GM12878 (cell line): ENCODE measurements around the gene BMERB1. TPM values are rescaled to one million over a fixed set of nuclear protein-coding genes. Genes with fewer than 3 reads are reported as not detected.

Experiments
- ATAC-seq: fragments of 200-7000 bp; cut with Tn5 transposase; 3 replicates; pipeline ENCODE4 v1.9.1; 2020; ENCODE audit warnings: mild to moderate bottlenecking, moderate library complexity
- BruUV-seq: library from RNA; stranded (reverse); fragments of 400-500 nt; replicated peaks from 2 replicates; lab custom pipeline; 2021; lab: Mats Ljungman, UMichigan
- CTCF ChIA-PET: fragments of 300-600 bp; sonication (Branson Sonifier 250); formaldehyde crosslinking; extraction: SDS; loops from one replicate; lab custom pipeline; 2021; ENCODE audit warnings: inconsistent platforms; lab: Yijun Ruan, JAX
- POLR2A ChIA-PET: fragments of 350-600 bp; formaldehyde crosslinking; extraction: SDS; loops from one replicate; lab custom pipeline; 2021; ENCODE audit warnings: inconsistent platforms; lab: Charles Lee
- RAD21 ChIA-PET: fragments of 300-600 bp; sonication (Branson Sonifier 250); formaldehyde crosslinking; loops from one replicate; lab custom pipeline; 2023; ENCODE audit warnings: antibody characterized with exemption; ENCODE audit not compliant: unreplicated experiment; lab: Charles Lee
- SMC1A ChIA-PET: fragments of 300-600 bp; sonication (Branson Sonifier 250); formaldehyde crosslinking; loops from one replicate; lab custom pipeline; 2023; ENCODE audit not compliant: unreplicated experiment, uncharacterized antibody; lab: Charles Lee
- DNase-seq: peaks from one replicate; pipeline ENCODE4 v3.0.0-alpha.2; 2011; ENCODE audit warnings: low read depth, low spot score
- FAIRE-seq: peaks from 3 replicates; lab custom pipeline; 2011; peaks lifted over from hg19 to GRCh38; lab: Jason Lieb, UNC
- H2AFZ ChIP-seq: 2 replicates; pipeline ENCODE4 v1.6.0; 2011; ENCODE audit warnings: low read depth, low read length, control low read depth; ENCODE audit not compliant: control insufficient read depth
- H3K27ac ChIP-seq: 2 replicates; pipeline ENCODE4 v1.5.1; 2011; ENCODE audit warnings: control low read depth; ENCODE audit not compliant: control insufficient read depth, insufficient read depth
- H3K27me3 ChIP-seq, 2 experiments: replicated peaks in 1 of 2; 2 replicates each; pipeline versions ENCODE4 v1.6.0 to v1.6.1; 2011; ENCODE audit warnings: low read length in 1 of 2; ENCODE audit not compliant: control insufficient read depth in 2 of 2, insufficient read depth in 2 of 2
- H3K36me3 ChIP-seq, 2 experiments: 2 replicates each; pipeline ENCODE4 v1.5.1; 2011; ENCODE audit warnings: low read length in 1 of 2; ENCODE audit not compliant: control insufficient read depth in 2 of 2, insufficient read depth in 2 of 2
- H3K4me1 ChIP-seq: 2 replicates; pipeline ENCODE4 v1.6.1; 2011; ENCODE audit warnings: mild to moderate bottlenecking, low read length, moderate library complexity, mixed read lengths; ENCODE audit not compliant: control insufficient read depth, insufficient read depth
- H3K4me2 ChIP-seq: 2 replicates; pipeline ENCODE4 v1.6.0; 2011; ENCODE audit warnings: control low read depth; ENCODE audit not compliant: control insufficient read depth, insufficient read depth
- H3K4me3 ChIP-seq: fragments of 200-600 bp; sonication (generic); 2 replicates; pipeline ENCODE4 v1.5.1; 2016
- H3K79me2 ChIP-seq: 2 replicates; pipeline ENCODE4 v1.6.0; 2011; ENCODE audit warnings: low read length; ENCODE audit not compliant: control insufficient read depth, insufficient read depth
- H3K9ac ChIP-seq: 2 replicates; pipeline ENCODE4 v1.8.0; 2011; ENCODE audit warnings: low read length, control low read depth, mixed read lengths; ENCODE audit not compliant: control insufficient read depth, insufficient read depth
- H3K9me3 ChIP-seq: replicated peaks from 3 replicates; pipeline ENCODE4 v1.5.1; 2011; ENCODE audit warnings: mild to moderate bottlenecking, low read length; ENCODE audit not compliant: control insufficient read depth, insufficient read depth
- H4K20me1 ChIP-seq: 2 replicates; pipeline ENCODE4 v1.6.0; 2011; ENCODE audit not compliant: control insufficient read depth, insufficient read depth
- BACH1 ChIP-seq: fragments of 450-650 bp; IDR thresholded peaks from 2 replicates; pipeline ENCODE4 v1.6.1; 2017; ENCODE audit warnings: mild to moderate bottlenecking, borderline replicate concordance
- E2F8 ChIP-seq: fragments of 450-650 bp; IDR thresholded peaks from 2 replicates; pipeline ENCODE4 v1.6.1; 2018; ENCODE audit warnings: mild to moderate bottlenecking, low read depth, moderate library complexity; ENCODE audit not compliant: partially characterized antibody
- ESRRA ChIP-seq: IDR thresholded peaks from 2 replicates; pipeline ENCODE4 v1.6.1; 2012; ENCODE audit warnings: mild to moderate bottlenecking, low read length, improper control_type of control experiment
- FOXM1 ChIP-seq: IDR thresholded peaks from 2 replicates; pipeline ENCODE4 v1.6.1; 2012; ENCODE audit warnings: low read depth, mild to moderate bottlenecking, inconsistent platforms, low read length, moderate library complexity
- IRF3 ChIP-seq: fragments of 450-650 bp; IDR thresholded peaks from 2 replicates; pipeline ENCODE4 v1.6.1; 2014; ENCODE audit warnings: mild to moderate bottlenecking
- KDM1A ChIP-seq: fragments of 200-600 bp; sonication (generic); IDR thresholded peaks from 2 replicates; pipeline ENCODE4 v1.6.1; 2016; ENCODE audit warnings: borderline replicate concordance
- MAX ChIP-seq: IDR thresholded peaks from 2 replicates; pipeline ENCODE4 v1.6.1; 2012; ENCODE audit warnings: low read depth, low read length, improper control_type of control experiment
- NBN ChIP-seq: fragments of 450-650 bp; IDR thresholded peaks from 2 replicates; pipeline ENCODE4 v1.6.1; 2016
- PML ChIP-seq: IDR thresholded peaks from 2 replicates; pipeline ENCODE4 v1.6.1; 2012; ENCODE audit warnings: low read length, inconsistent platforms
- ZBTB11 ChIP-seq: fragments of 450-650 bp; formaldehyde crosslinking; IDR thresholded peaks from 2 replicates; pipeline ENCODE4 v1.5.0; 2022; ENCODE audit warnings: mild to moderate bottlenecking, missing genetic modification characterization
- ZNF274 ChIP-seq: IDR thresholded peaks from one replicate; pipeline ENCODE4 v1.8.0; 2011; ENCODE audit not compliant: insufficient read length, insufficient read depth
- ZNF592 ChIP-seq: fragments of 450-650 bp; IDR thresholded peaks from 2 replicates; pipeline ENCODE4 v1.6.1; 2017; ENCODE audit warnings: mild to moderate bottlenecking, moderate library complexity
- ZSCAN29 ChIP-seq: fragments of 450-650 bp; IDR thresholded peaks from 2 replicates; pipeline ENCODE4 v1.6.1; 2017; ENCODE audit warnings: mild to moderate bottlenecking, moderate library complexity
- WGBS: methylation state at CpG from one replicate; pipeline ENCODE4 v1.1.6; 2016; ENCODE audit warnings: low lambda C conversion rate; ENCODE audit not compliant: insufficient replicate concordance, insufficient coverage; ENCODE audit errors: missing lambda C conversion rate; 5-methylcytosine and 5-hydroxymethylcytosine counted together
- in situ Hi-C: fragments of 300-500 bp; cut with MboI; formaldehyde crosslinking; loops from 9 replicates; pipeline ENCODE4 v1.14.3; 2018; ENCODE audit warnings: mixed read lengths
- intact Hi-C: fragments of 100-400 bp; cut with micrococcal nuclease; formaldehyde crosslinking; loops from one replicate; pipeline ENCODE4 v1.14.2; 2022; ENCODE audit not compliant: unreplicated experiment
- polyA plus RNA-seq, 11 experiments: library from polyadenylated mRNA; depleted of rRNA in 4 of 11; unstranded in 6 of 11; stranded (reverse) in 5 of 11; fragments of >200 nt; fragmentation: Nextera tagmentation in 4 of 11; fragmentation: Illumina TruSeq in 1 of 11; extraction: Ambion mirVana in 4 of 11; extraction: Trizol in 1 of 11; gene quantifications; 1 replicate in 1 of 11; 2 replicates in 10 of 11; pipeline versions ENCODE4 v1.2.1 to v1.2.3, GENCODE V29; 2011 to 2016; ENCODE audit warnings: inconsistent platforms in 2 of 11, missing spikeins in 2 of 11, low read depth in 1 of 11
- total RNA-seq, 4 experiments: library from RNA; depleted of rRNA in 3 of 4; stranded (reverse); fragments of >200 nt in 3 of 4; fragmentation: Illumina TruSeq in 1 of 4; extraction: Trizol in 1 of 4; gene quantifications; 2 replicates each; pipeline versions ENCODE4 v1.2.1 to v1.2.3, GENCODE V29; 2013 to 2021

BMERB1 gene
- total and polyA plus RNA-seq, 10 of the 15 experiments (the other 5 are each of a cell fraction or from before 2014, with no cell fraction given) = 0.05 to 0.68 (median 0.34) TPM

- ChIA-PET POLR2A (no interaction called here), CTCF (no interaction called here), RAD21 (no interaction called here), SMC1A (no interaction called here)
- FAIRE-seq (no peak), ATAC-seq (no peak), DNase-seq (no peak)
- Histone ChIP-seq H4K20me1 (no peaks in the 10 kb centered on the region), H2AFZ (no peak overlapping the region), H3K27ac (no peak overlapping the region), H3K9me3 (no peaks in the 10 kb centered on the region), H3K4me1 (no peaks in the 10 kb centered on the region), H3K27me3 (no peaks in the 10 kb centered on the region), H3K4me3 (no peak overlapping the region), H3K79me2 (no peaks in the 10 kb centered on the region), H3K36me3 (no peaks in the 10 kb centered on the region), H3K4me2 (no peak overlapping the region), H3K9ac (no peak overlapping the region)
- intact Hi-C loops = no loop called here
- no TSS peak for BruUV-seq
- 57% methylated on average over 6 of the region's 6 CpGs for WGBS
- in situ Hi-C loops = no loop called here
- TF ChIP-seq E2F8 (no peak), FOXM1 (no peak), NBN (no peak), ZNF274 (no peak), MAX (no peak), KDM1A (no peak), ZSCAN29 (no peak), ZNF592 (no peak), ESRRA (no peak), ZBTB11 (CRISPR knock-in tag) (no peak), BACH1 (no peak), IRF3 (no peak), PML (no peak)
These were observed 27.0 kb downstream of the BMERB1 start for GRCh38 chr16:15461376-15461775.
